ENCODE results near the gene MBD5.

GRCh38 chr2:148305476-148305875 is 284.6 kb downstream of the MBD5 start:
- TF ChIP-seq CTCF (IDR thresholded peaks at IDR 0.05; ENCODE audit: low read depth, low read length) (no peak), EZH2phosphoT487 (IDR thresholded peaks at IDR 0.05; ENCODE audit: low read depth) (no peak)

All from OCI-LY3 (cell line).